DND-41 (cell line): ENCODE results near the gene STARD9.

Experiments
- ATAC-seq: fragments of 200-7000 bp; cut with Tn5 transposase; 3 replicates; pipeline ENCODE4 v1.9.1; 2021; ENCODE audit warnings: low read depth; ENCODE audit not compliant: insufficient read depth
- DNase-seq: peaks from one replicate; pipeline ENCODE4 v3.0.0-alpha.2; 2020
- H2AFZ ChIP-seq: 2 replicates; pipeline ENCODE4 v1.6.0; 2012; ENCODE audit warnings: low read depth, low read length
- H3K27ac ChIP-seq: 2 replicates; pipeline ENCODE4 v1.5.1; 2012; ENCODE audit warnings: low read length, inconsistent platforms
- H3K27me3 ChIP-seq: fragments of 200-600 bp; sonication (generic); 2 replicates; pipeline ENCODE4 v1.6.0; 2012; ENCODE audit warnings: low read length, mild to moderate bottlenecking, inconsistent platforms; ENCODE audit not compliant: insufficient read depth, poor library complexity
- H3K36me3 ChIP-seq: 2 replicates; pipeline ENCODE4 v1.5.1; 2012; ENCODE audit warnings: low read length, inconsistent platforms; ENCODE audit not compliant: insufficient read depth
- H3K4me1 ChIP-seq: 2 replicates; pipeline ENCODE4 v1.5.1; 2012; ENCODE audit warnings: mild to moderate bottlenecking, low read length; ENCODE audit not compliant: insufficient read depth
- H3K4me2 ChIP-seq: 2 replicates; pipeline ENCODE4 v1.6.0; 2012; ENCODE audit warnings: mild to moderate bottlenecking, moderate library complexity, low read length, inconsistent platforms; ENCODE audit not compliant: insufficient read depth
- H3K4me3 ChIP-seq, 2 experiments: fragments of 200-600 bp in 1 of 2; shearing (Covaris generic) in 1 of 2; 2 replicates each; pipeline ENCODE4 v1.5.1; 2012 to 2016; ENCODE audit warnings: inconsistent platforms in 2 of 2, low read length in 2 of 2, mild to moderate bottlenecking in 2 of 2, low read depth in 1 of 2, moderate library complexity in 1 of 2
- H3K79me2 ChIP-seq: 2 replicates; pipeline ENCODE4 v1.6.0; 2012; ENCODE audit warnings: low read length, inconsistent platforms; ENCODE audit not compliant: insufficient read depth
- H3K9ac ChIP-seq: 2 replicates; pipeline ENCODE4 v1.6.0; 2012; ENCODE audit warnings: low read depth, mild to moderate bottlenecking, inconsistent platforms, low read length, moderate library complexity
- H3K9me3 ChIP-seq: 2 replicates; pipeline ENCODE4 v1.5.1; 2012; ENCODE audit warnings: low read length, moderate library complexity, mild to moderate bottlenecking, inconsistent platforms; ENCODE audit not compliant: insufficient read depth, severe bottlenecking
- H4K20me1 ChIP-seq: 2 replicates; pipeline ENCODE4 v1.6.0; 2012; ENCODE audit warnings: low read length; ENCODE audit not compliant: insufficient read depth
- EZH2 ChIP-seq: IDR thresholded peaks from 3 replicates; pipeline ENCODE4 v1.6.1; 2012; ENCODE audit warnings: borderline replicate concordance, low read depth, mild to moderate bottlenecking, moderate library complexity, low read length, inconsistent platforms; ENCODE audit not compliant: severe bottlenecking
- TF ChIP-seq, protein P1 (sequence below): IDR thresholded peaks from 2 replicates; pipeline ENCODE4 v1.5.1; 2012; ENCODE audit warnings: borderline replicate concordance, low read length, moderate library complexity, mild to moderate bottlenecking; ENCODE audit not compliant: poor library complexity, severe bottlenecking; ENCODE audit errors: extremely low read depth

STARD9 gene

DNA sequence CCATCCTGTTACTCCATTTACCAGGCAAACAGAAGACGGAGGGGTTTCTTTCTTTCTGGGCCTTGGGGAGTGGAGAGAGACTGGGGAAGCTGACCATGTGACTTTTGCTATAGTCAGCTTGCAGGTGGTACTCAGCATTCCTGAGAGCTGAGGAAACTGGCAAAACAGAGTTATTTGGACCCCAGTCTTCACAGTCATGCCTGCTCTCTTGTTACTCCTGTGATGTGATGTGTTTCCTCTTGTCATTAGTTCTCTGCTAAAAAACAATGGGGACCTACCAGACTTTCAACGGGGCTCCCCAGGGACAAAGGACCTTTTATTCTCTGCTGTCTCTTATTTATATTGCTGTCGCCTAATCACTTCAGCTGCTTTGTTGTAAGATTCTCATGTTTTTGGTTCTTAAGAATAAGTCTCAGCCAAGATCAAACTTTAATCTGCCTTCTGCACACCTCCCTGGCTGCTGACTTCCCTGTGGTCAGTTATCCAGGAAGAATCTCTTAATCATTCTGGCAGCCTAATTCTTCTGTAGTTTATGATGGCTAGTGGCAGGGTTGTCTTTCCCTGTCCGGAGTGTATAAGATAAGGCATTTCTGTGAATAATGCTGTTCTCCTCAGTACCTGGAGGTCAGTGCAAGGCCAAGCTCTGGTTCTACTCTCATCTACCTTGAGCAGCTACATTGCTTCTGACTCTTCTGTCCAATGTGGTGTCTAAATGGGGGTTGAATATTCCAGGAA lies 8.8 kb downstream of the STARD9 start:
- Histone ChIP-seq H3K36me3 (no peaks in the 10 kb centered on the region), H3K4me3 (no peak overlapping the region), H3K4me2 (no peak overlapping the region), H3K9ac (no peak overlapping the region), H3K27ac (no peak overlapping the region), H3K9me3 (no peaks in the 10 kb centered on the region), H2AFZ (no peak overlapping the region), H3K4me1 (peaks cover 17% of the 10 kb centered on the region), H3K79me2 (no peaks in the 10 kb centered on the region), H4K20me1 (no peaks in the 10 kb centered on the region), H3K27me3 (peaks cover 11% of the 10 kb centered on the region)
- DNase-seq (no peak), ATAC-seq (no peak)
- no peak for TF ChIP-seq EZH2
- TF ChIP-seq, protein P1, sequence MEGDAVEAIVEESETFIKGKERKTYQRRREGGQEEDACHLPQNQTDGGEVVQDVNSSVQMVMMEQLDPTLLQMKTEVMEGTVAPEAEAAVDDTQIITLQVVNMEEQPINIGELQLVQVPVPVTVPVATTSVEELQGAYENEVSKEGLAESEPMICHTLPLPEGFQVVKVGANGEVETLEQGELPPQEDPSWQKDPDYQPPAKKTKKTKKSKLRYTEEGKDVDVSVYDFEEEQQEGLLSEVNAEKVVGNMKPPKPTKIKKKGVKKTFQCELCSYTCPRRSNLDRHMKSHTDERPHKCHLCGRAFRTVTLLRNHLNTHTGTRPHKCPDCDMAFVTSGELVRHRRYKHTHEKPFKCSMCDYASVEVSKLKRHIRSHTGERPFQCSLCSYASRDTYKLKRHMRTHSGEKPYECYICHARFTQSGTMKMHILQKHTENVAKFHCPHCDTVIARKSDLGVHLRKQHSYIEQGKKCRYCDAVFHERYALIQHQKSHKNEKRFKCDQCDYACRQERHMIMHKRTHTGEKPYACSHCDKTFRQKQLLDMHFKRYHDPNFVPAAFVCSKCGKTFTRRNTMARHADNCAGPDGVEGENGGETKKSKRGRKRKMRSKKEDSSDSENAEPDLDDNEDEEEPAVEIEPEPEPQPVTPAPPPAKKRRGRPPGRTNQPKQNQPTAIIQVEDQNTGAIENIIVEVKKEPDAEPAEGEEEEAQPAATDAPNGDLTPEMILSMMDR = no peak

DNA sequence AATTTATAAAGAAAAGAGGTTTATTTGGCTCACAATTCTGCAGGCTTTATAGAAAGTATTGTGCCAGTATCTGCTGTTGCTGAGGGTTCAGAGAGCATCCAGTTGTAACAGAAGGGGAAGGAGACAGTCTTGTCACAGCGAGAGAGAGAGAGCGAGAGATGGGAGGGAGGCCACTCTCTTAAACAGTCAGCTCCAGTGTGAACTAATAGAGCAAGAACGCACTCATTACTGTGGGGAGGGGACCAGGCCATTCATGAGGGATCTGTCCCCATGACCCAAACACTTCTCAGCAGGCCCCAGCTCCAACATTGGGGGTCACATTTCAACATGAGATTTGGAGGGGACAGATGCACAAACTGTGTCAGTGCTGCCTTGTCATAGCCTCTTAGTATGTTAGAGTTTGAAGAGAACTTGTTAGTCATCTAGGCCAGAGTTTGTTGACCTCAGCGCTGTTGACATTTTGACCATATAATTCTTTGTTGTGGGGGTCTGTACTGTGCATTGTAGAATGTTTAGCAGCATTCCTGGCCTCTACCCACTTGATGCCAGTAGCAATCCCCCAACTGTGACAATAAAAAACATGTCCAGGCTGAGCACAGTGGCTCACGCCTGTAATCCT lies 15.3 kb downstream of the STARD9 start:
- Histone ChIP-seq H3K9ac (no peak overlapping the region), H3K4me1 (no peaks in the 10 kb centered on the region), H4K20me1 (no peaks in the 10 kb centered on the region), H3K79me2 (no peaks in the 10 kb centered on the region), H3K36me3 (no peaks in the 10 kb centered on the region), H3K27me3 (no peaks in the 10 kb centered on the region), H3K9me3 (no peaks in the 10 kb centered on the region), H2AFZ (no peak overlapping the region), H3K4me2 (no peak overlapping the region), H3K27ac (no peak overlapping the region), H3K4me3 (no peak overlapping the region)
- ATAC-seq (no peak), DNase-seq (no peak)
- no peak for TF ChIP-seq EZH2
- TF ChIP-seq, protein P1 = no peak

DNA sequence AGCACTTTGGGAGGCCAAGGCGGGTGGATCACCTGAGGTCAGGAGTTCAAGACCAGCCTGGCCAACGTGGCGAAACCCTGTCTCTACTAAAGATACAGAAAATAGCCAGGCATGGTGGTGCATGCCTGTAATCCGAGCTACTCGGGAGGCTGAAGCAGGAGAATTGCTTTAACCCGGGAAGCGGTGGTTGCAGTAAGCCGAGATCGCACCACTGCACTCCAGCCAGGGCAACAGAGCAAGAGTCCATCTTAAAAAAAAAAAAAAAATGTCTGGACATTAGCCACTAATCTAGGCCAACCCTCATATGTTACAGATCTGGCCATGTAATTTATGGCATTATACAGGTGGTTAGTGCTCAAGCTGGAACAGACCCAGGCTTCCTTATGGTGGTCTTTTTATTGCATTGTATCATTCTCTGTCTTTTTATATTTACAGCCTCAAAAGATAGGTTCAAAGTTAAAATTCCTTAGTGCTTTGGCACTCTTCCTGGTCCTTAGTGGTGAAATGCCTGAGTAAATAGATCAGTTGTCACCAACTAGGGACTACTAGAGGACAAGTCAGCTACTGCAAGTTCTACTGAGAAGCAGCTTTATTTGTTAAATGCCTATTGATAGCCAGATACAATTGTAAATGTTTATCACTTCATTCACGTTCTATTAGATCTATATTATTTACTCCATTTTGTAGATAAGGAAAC lies 16.0 kb downstream of the STARD9 start:
- Histone ChIP-seq H4K20me1 (no peaks in the 10 kb centered on the region), H3K27ac (no peak overlapping the region), H2AFZ (no peak overlapping the region), H3K36me3 (no peaks in the 10 kb centered on the region), H3K4me2 (no peak overlapping the region), H3K4me1 (no peaks in the 10 kb centered on the region), H3K79me2 (no peaks in the 10 kb centered on the region), H3K9me3 (no peaks in the 10 kb centered on the region), H3K4me3 (no peak overlapping the region), H3K9ac (no peak overlapping the region), H3K27me3 (no peaks in the 10 kb centered on the region)
- no peak for ATAC-seq
- TF ChIP-seq EZH2 = no peak
- TF ChIP-seq, protein P1 = peak; percentile 37
- DNase-seq = no peak
